AG08396 (cell line): Measurements from ENCODE around the gene COL4A1.
A peak's percentile ranks its signal among the peaks of the same experiment; 100 is the strongest.

ENCODE experiments used
- DNase-seq: peaks from one replicate; pipeline ENCODE4 v3.0.0; 2012; ENCODE audit warnings: low spot score, mixed read lengths

Gene COL4A1

GRCh38 chr13:110274687-110275086 is 32.3 kb downstream of the COL4A1 start:
- DNase-seq, result no peak

- no peak for DNase-seq
These were observed 33.7 kb downstream of the COL4A1 start for GRCh38 chr13:110273254-110273653.

GRCh38 chr13:110272651-110273050 is 34.3 kb downstream of the COL4A1 start:
- DNase-seq, result no peak

- DNase-seq, result no peak
These were observed 34.7 kb downstream of the COL4A1 start for GRCh38 chr13:110272227-110272626.

- no peak for DNase-seq
These were observed 35.6 kb downstream of the COL4A1 start for GRCh38 chr13:110271313-110271712.

GRCh38 chr13:110270507-110270906 is 36.5 kb downstream of the COL4A1 start:
- DNase-seq, result no peak

GRCh38 chr13:110269509-110270185 is 37.3 kb downstream of the COL4A1 start:
- no peak for DNase-seq

GRCh38 chr13:110268576-110269185 is 38.3 kb downstream of the COL4A1 start:
- DNase-seq, result no peak

GRCh38 chr13:110268061-110268460 is 38.9 kb downstream of the COL4A1 start:
- no peak for DNase-seq

- no peak for DNase-seq
These were observed 40.0 kb downstream of the COL4A1 start for GRCh38 chr13:110266983-110267382.

- DNase-seq, result no peak
These were observed 40.5 kb downstream of the COL4A1 start for GRCh38 chr13:110266431-110266809.

GRCh38 chr13:110265682-110266430 is 41.1 kb downstream of the COL4A1 start:
- no peak for DNase-seq

GRCh38 chr13:110265341-110265681 is 41.6 kb downstream of the COL4A1 start:
- no peak for DNase-seq

- no peak for DNase-seq
These were observed 42.2 kb downstream of the COL4A1 start for GRCh38 chr13:110264685-110265275.

- DNase-seq, result peak; percentile 38
These were observed 43.1 kb downstream of the COL4A1 start for GRCh38 chr13:110263888-110264287.

GRCh38 chr13:110263404-110263803 is 43.6 kb downstream of the COL4A1 start:
- DNase-seq, result no peak

- no peak for DNase-seq
These were observed 44.3 kb downstream of the COL4A1 start for GRCh38 chr13:110262508-110263291.

- DNase-seq, result no peak
These were observed 44.9 kb downstream of the COL4A1 start for GRCh38 chr13:110262082-110262436.

GRCh38 chr13:110261166-110262081 is 45.5 kb downstream of the COL4A1 start:
- DNase-seq, result no peak

GRCh38 chr13:110259651-110260050 is 47.3 kb downstream of the COL4A1 start:
- DNase-seq, result no peak
